ENCODE results near the gene CNDP2. TPM values are rescaled to one million over a fixed set of nuclear protein-coding genes. Genes with fewer than 3 reads are reported as not detected.

CNDP2 gene
- total and polyA plus RNA-seq, 2 donors from 2014 or later, result 499 to 740 TPM

GRCh38 chr18:74525741-74526140 is 29.6 kb downstream of the CNDP2 start:
- no peaks in the 10 kb centered on the region for H3K9me3 ChIP-seq (ENCODE audit: control insufficient read depth in 2 of 3, insufficient read depth in 1 of 3, low read length in 3 of 3)
- peaks cover 0 to 28% (median 25%) of the 10 kb centered on the region in 3 donors for H3K4me1 ChIP-seq (ENCODE audit: control insufficient read depth in 2 of 3, insufficient read depth in 2 of 3, low read depth in 1 of 3, low read length in 3 of 3)
- TF ChIP-seq CTCF (IDR thresholded peaks at IDR 0.05; ENCODE audit: borderline replicate concordance, extremely low read depth, insufficient read depth), result peak; percentile 5
- no peaks in the 10 kb centered on the region for H3K27me3 ChIP-seq (ENCODE audit: control insufficient read depth, insufficient read depth, low read length)
- H3K9ac ChIP-seq (ENCODE audit: low read length in 3 of 3), result no peak overlapping the region
- H3K4me3 ChIP-seq (ENCODE audit: low read length in 3 of 3), result no peak overlapping the region
- FAIRE-seq (no peak), DNase-seq (peak in 2 of 5 donors; percentile 11 to 76)
- intact Hi-C loops (cut with DNase I), result no loop called here
- peaks cover 0 to 12% (median 3%) of the 10 kb centered on the region in 3 donors for H3K36me3 ChIP-seq (ENCODE audit: control insufficient read depth in 2 of 3, insufficient read depth in 3 of 3, low read length in 3 of 3)
- H3K27ac ChIP-seq (ENCODE audit: low read depth in 2 of 2, low read length in 2 of 2), result no peak overlapping the region

- no peak for FAIRE-seq
- Histone ChIP-seq H3K36me3 (ENCODE audit: control insufficient read depth in 2 of 3, insufficient read depth in 3 of 3, low read length in 3 of 3) (peaks cover 0 to 4% (median 0%) of the 10 kb centered on the region in 3 donors), H3K4me1 (ENCODE audit: control insufficient read depth in 2 of 3, insufficient read depth in 2 of 3, low read depth in 1 of 3, low read length in 3 of 3) (peaks cover 0 to 28% (median 25%) of the 10 kb centered on the region in 3 donors), H3K9ac (ENCODE audit: low read length in 3 of 3) (no peak overlapping the region), H3K27me3 (ENCODE audit: control insufficient read depth, insufficient read depth, low read length) (no peaks in the 10 kb centered on the region), H3K9me3 (ENCODE audit: control insufficient read depth in 2 of 3, insufficient read depth in 1 of 3, low read length in 3 of 3) (no peaks in the 10 kb centered on the region), H3K4me3 (ENCODE audit: low read length in 3 of 3) (no peak overlapping the region), H3K27ac (ENCODE audit: low read depth in 2 of 2, low read length in 2 of 2) (no peak overlapping the region)
- intact Hi-C loops (cut with DNase I), result no loop called here
- TF ChIP-seq CTCF (IDR thresholded peaks at IDR 0.05; ENCODE audit: borderline replicate concordance, extremely low read depth, insufficient read depth), result no peak
- no peak for DNase-seq
Observed at GRCh38 chr18:74526488-74526887, 30.3 kb downstream of the CNDP2 start.

GRCh38 chr18:74528478-74528877 is 32.3 kb downstream of the CNDP2 start:
- Histone ChIP-seq H3K9ac (ENCODE audit: low read length in 3 of 3) (no peak overlapping the region), H3K27ac (ENCODE audit: low read depth in 2 of 2, low read length in 2 of 2) (no peak overlapping the region), H3K27me3 (ENCODE audit: control insufficient read depth, insufficient read depth, low read length) (no peaks in the 10 kb centered on the region), H3K36me3 (ENCODE audit: control insufficient read depth in 2 of 3, insufficient read depth in 3 of 3, low read length in 3 of 3) (no peaks in the 10 kb centered on the region), H3K9me3 (ENCODE audit: control insufficient read depth in 2 of 3, insufficient read depth in 1 of 3, low read length in 3 of 3) (no peaks in the 10 kb centered on the region), H3K4me3 (ENCODE audit: low read length in 3 of 3) (no peak overlapping the region), H3K4me1 (ENCODE audit: control insufficient read depth in 2 of 3, insufficient read depth in 2 of 3, low read depth in 1 of 3, low read length in 3 of 3) (peaks cover 0 to 27% (median 18%) of the 10 kb centered on the region in 3 donors)
- no peak for DNase-seq
- no peak for FAIRE-seq
- intact Hi-C loops (cut with DNase I), result no loop called here
- no peak for TF ChIP-seq CTCF (IDR thresholded peaks at IDR 0.05; ENCODE audit: borderline replicate concordance, extremely low read depth, insufficient read depth)

- Histone ChIP-seq H3K36me3 (ENCODE audit: control insufficient read depth in 2 of 3, insufficient read depth in 3 of 3, low read length in 3 of 3) (no peaks in the 10 kb centered on the region), H3K9me3 (ENCODE audit: control insufficient read depth in 2 of 3, insufficient read depth in 1 of 3, low read length in 3 of 3) (no peaks in the 10 kb centered on the region), H3K27me3 (ENCODE audit: control insufficient read depth, insufficient read depth, low read length) (no peaks in the 10 kb centered on the region), H3K4me3 (ENCODE audit: low read length in 3 of 3) (no peak overlapping the region), H3K9ac (ENCODE audit: low read length in 3 of 3) (no peak overlapping the region), H3K27ac (ENCODE audit: low read depth in 2 of 2, low read length in 2 of 2) (no peak overlapping the region), H3K4me1 (ENCODE audit: control insufficient read depth in 2 of 3, insufficient read depth in 2 of 3, low read depth in 1 of 3, low read length in 3 of 3) (peaks cover 0 to 23% (median 14%) of the 10 kb centered on the region in 3 donors)
- no peak for FAIRE-seq
- intact Hi-C loops (cut with DNase I), result no loop called here
- TF ChIP-seq CTCF (IDR thresholded peaks at IDR 0.05; ENCODE audit: borderline replicate concordance, extremely low read depth, insufficient read depth), result no peak
- DNase-seq, result no peak
Observed at GRCh38 chr18:74528913-74529312, 32.8 kb downstream of the CNDP2 start.

Data from kidney (tissue), 14 donors.